Breast epithelium (tissue), 4 donors: ENCODE results near the gene DNAH17. TPM values are rescaled to one million over a fixed set of nuclear protein-coding genes. Genes with fewer than 3 reads are reported as not detected.

Source experiments
- DNase-seq, 2 donors: peaks; one replicate each; pipeline ENCODE4 v3.0.0-alpha.2; 2019; ENCODE audit warnings: low spot score in 2 of 2
- H3K27ac ChIP-seq, 2 donors: fragments of 200-600 bp; sonication (generic) in 1 of 2; one replicate each; pipeline ENCODE4 v1.5.1; 2016 to 2019; ENCODE audit warnings: mild to moderate bottlenecking in 1 of 2
- H3K27me3 ChIP-seq, 2 donors: fragments of 200-600 bp; sonication (generic) in 1 of 2; one replicate each; pipeline versions ENCODE4 v1.5.1 to v1.6.0; 2017 to 2019; ENCODE audit warnings: control low read depth in 1 of 2, mild to moderate bottlenecking in 1 of 2
- H3K36me3 ChIP-seq: fragments of 200-600 bp; one replicate; pipeline ENCODE4 v1.5.1; 2019
- H3K4me1 ChIP-seq, 2 donors: fragments of 200-600 bp; sonication (generic); one replicate each; pipeline ENCODE4 v1.5.1; 2016 to 2019; ENCODE audit warnings: control low read depth in 1 of 2
- H3K4me3 ChIP-seq, 3 donors: fragments of 200-600 bp; sonication (generic); 1 replicate in 2 of 3; 2 replicates in 1 of 3; pipeline ENCODE4 v1.5.1; 2016 to 2019; ENCODE audit warnings: mild to moderate bottlenecking in 3 of 3, moderate library complexity in 2 of 3
- H3K9me3 ChIP-seq, 2 donors: fragments of 200-600 bp; sonication (generic) in 1 of 2; one replicate each; pipeline ENCODE4 v1.5.1; 2016 to 2019; ENCODE audit warnings: control low read depth in 1 of 2
- POLR2A ChIP-seq: fragments of 450-650 bp; IDR thresholded peaks from one replicate; pipeline ENCODE4 v1.6.1; 2016; ENCODE audit warnings: antibody characterized with exemption, mild to moderate bottlenecking, moderate library complexity
- POLR2AphosphoS5 ChIP-seq, 3 donors: sonication (generic); formaldehyde crosslinking; IDR thresholded peaks; one replicate each; pipeline ENCODE4 v1.6.1; 2017; ENCODE audit warnings: antibody characterized with exemption in 3 of 3
- intact Hi-C: fragments of 100-400 bp; cut with DNase I; formaldehyde crosslinking; loops from one replicate; pipeline ENCODE4 v1.15.1; 2023; ENCODE audit warnings: low total_unique reads
- total RNA-seq, 3 donors: library from RNA; depleted of rRNA; stranded (reverse); fragments of >200 nt; gene quantifications; one replicate each; pipeline ENCODE4 v1.1.0, GENCODE V29; 2016
- TF ChIP-seq, protein P1 (sequence below), 3 donors: fragments of 450-650 bp; IDR thresholded peaks; one replicate each; pipeline ENCODE4 v1.5.1; 2016 to 2017; ENCODE audit warnings: antibody characterized with exemption in 3 of 3, mild to moderate bottlenecking in 3 of 3, moderate library complexity in 3 of 3

DNAH17 gene
- total RNA-seq, 3 donors from 2014 or later: 0.15 to 0.33 TPM; not detected in 1

DNA sequence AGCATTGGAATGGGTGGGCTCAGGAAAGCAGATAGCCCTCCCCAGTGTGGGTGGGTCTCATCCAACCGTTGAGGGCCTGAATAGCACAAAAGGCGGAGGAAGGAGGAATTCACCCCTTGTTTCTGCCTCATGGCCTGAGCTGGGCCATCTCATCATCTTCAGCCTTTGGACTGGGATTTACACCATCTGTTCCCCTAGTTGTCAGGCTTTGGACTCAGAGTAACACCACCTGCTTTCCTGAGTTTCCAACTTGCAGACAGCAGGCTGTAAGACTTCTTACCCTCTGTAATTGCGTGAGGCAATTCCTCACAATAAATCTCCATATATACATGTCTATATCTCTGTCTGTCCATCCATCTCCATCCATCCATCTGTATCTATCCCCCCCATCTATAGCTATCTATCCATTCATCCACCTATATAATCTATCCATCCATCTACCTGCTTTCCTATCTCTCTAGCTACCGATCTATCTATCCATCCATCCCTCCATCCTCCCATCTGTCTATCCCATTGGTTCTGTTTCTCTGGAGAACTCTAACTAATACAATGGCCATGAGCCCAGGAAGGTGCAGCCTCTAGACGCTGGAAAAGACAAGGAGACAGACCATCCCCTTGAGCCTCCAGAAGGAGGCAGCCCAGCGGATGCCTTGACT lies 21.3 kb downstream of the DNAH17 start:
- TF ChIP-seq, protein P1, sequence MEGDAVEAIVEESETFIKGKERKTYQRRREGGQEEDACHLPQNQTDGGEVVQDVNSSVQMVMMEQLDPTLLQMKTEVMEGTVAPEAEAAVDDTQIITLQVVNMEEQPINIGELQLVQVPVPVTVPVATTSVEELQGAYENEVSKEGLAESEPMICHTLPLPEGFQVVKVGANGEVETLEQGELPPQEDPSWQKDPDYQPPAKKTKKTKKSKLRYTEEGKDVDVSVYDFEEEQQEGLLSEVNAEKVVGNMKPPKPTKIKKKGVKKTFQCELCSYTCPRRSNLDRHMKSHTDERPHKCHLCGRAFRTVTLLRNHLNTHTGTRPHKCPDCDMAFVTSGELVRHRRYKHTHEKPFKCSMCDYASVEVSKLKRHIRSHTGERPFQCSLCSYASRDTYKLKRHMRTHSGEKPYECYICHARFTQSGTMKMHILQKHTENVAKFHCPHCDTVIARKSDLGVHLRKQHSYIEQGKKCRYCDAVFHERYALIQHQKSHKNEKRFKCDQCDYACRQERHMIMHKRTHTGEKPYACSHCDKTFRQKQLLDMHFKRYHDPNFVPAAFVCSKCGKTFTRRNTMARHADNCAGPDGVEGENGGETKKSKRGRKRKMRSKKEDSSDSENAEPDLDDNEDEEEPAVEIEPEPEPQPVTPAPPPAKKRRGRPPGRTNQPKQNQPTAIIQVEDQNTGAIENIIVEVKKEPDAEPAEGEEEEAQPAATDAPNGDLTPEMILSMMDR (IDR thresholded peaks at IDR 0.05): no peak
- TF ChIP-seq POLR2AphosphoS5 (IDR thresholded peaks at IDR 0.05) (no peak), POLR2A (no peak)
- Histone ChIP-seq H3K4me1 (no peaks in the 10 kb centered on the region), H3K36me3 (no peaks in the 10 kb centered on the region), H3K4me3 (no peak overlapping the region), H3K27ac (no peak overlapping the region), H3K9me3 (no peaks in the 10 kb centered on the region), H3K27me3 (peaks cover 0 to 8% of the 10 kb centered on the region in 2 donors)
- no peak for DNase-seq
- intact Hi-C loops: loop anchor here (10.0 kb wide), 1 partner anchor 1661 kb away; no protein-coding TSS in a partner anchor

DNA sequence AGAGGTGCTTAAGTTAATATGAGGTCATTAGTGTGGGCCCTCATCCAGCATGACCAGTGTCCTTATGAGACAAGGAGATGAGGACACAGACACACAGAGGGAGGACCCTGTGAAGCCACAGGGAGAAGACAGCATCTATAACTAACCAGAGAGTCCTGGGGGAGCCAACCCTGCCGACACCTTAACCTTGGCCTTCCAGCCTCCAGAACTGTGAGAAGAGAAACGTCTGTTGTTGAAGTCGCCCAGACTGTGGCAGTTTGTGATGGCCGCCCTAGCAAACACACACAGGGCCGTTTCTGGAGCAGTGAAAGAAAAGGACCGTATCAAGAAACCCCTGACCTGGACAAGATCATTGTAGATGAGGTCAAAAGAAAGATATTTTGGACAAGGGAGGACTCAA lies 26.7 kb downstream of the DNAH17 start:
- intact Hi-C loops: loop anchor here (10.0 kb wide), 1 partner anchor 1656 kb away; no protein-coding TSS in a partner anchor

DNA sequence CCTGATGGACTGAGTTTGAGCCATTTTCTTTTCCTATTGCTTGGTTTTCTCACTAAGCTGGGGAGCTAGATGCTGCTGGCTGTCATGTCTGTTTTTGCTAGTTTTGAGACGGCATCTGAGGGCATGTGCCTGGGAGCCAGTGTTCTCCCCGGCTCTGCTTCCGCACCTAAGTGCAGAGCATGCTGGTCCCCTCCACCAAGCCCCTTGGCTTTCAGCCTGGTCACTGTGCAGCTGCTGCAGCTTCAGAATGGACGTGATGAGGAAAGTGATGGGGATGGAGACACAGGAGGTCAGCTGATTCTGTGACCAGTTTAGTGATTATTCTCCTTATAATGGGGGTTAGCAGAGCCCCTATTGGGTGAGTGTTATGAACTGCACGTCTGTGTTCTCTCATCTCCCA lies 28.5 kb downstream of the DNAH17 start:
- Histone ChIP-seq H3K36me3 (no peaks in the 10 kb centered on the region), H3K27ac (no peak overlapping the region), H3K4me1 (no peaks in the 10 kb centered on the region), H3K4me3 (no peak overlapping the region), H3K9me3 (no peaks in the 10 kb centered on the region), H3K27me3 (no peaks in the 10 kb centered on the region)
- no peak for DNase-seq
- TF ChIP-seq POLR2A: no peak
- TF ChIP-seq, protein P1 (IDR thresholded peaks at IDR 0.05): no peak
- TF ChIP-seq POLR2AphosphoS5 (IDR thresholded peaks at IDR 0.05): no peak
- intact Hi-C loops: loop anchor here (1.0 kb wide), 1 partner anchor 22 kb away; no protein-coding TSS in a partner anchor

More for the DNA sequence above, 26.7 kb downstream of the DNAH17 start:
- Histone ChIP-seq H3K4me1 (no peaks in the 10 kb centered on the region), H3K36me3 (no peaks in the 10 kb centered on the region), H3K4me3 (no peak overlapping the region), H3K9me3 (no peaks in the 10 kb centered on the region), H3K27me3 (no peaks in the 10 kb centered on the region), H3K27ac (no peak overlapping the region)
- no peak for DNase-seq
- no peak for TF ChIP-seq POLR2AphosphoS5 (IDR thresholded peaks at IDR 0.05)

DNA sequence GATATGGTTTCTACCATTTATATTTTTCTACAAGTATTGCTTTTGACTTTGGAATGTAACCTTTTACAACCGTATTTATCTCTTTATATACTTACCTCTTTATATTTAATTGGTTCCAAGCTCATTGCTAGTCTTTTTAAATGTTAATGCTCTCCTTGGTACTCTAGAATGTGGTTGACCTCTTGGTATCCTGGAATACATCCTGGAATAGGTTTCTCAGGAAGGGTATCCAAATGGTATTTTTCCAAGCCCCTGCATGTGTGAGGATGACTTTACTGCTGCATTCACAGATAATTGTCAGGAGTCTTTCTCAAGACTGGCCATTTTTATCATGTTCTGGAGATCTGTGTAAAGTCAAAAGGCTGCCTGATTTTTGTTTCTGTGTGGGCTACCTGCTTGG lies 30.2 kb downstream of the DNAH17 start:
- H3K4me3 ChIP-seq: no peak overlapping the region
- intact Hi-C loops: no loop called here
- no peaks in the 10 kb centered on the region for H3K4me1 ChIP-seq
- H3K36me3 ChIP-seq: no peaks in the 10 kb centered on the region
- H3K9me3 ChIP-seq: no peaks in the 10 kb centered on the region
- no peak overlapping the region for H3K27ac ChIP-seq
- DNase-seq: no peak
- no peaks in the 10 kb centered on the region for H3K27me3 ChIP-seq
- no peak for TF ChIP-seq POLR2A
- TF ChIP-seq, protein P1 (IDR thresholded peaks at IDR 0.05): no peak
- no peak for TF ChIP-seq POLR2AphosphoS5 (IDR thresholded peaks at IDR 0.05)

DNA sequence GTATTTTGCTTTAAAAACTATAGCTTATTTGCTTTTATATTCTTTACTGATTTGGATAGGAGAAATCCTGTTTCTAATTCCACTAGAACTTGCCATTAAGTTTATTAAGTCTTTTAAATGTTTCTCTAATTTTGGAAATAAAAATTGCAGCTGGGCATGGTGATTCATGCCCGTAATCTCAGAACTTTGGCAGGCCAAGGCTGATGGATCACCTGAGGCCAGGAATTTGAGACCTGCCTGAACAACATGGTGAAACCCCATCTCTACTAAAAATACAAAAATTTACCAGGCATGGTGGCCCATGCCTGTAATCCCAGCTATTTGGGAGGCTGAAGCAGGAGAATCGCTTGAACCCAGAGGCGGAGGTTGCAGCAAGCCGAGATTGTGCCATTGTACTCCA lies 30.7 kb downstream of the DNAH17 start:
- Histone ChIP-seq H3K9me3 (no peaks in the 10 kb centered on the region), H3K4me3 (no peak overlapping the region), H3K36me3 (no peaks in the 10 kb centered on the region), H3K27ac (no peak overlapping the region), H3K4me1 (no peaks in the 10 kb centered on the region), H3K27me3 (no peaks in the 10 kb centered on the region)
- intact Hi-C loops: no loop called here
- DNase-seq: no peak
- TF ChIP-seq, protein P1 (IDR thresholded peaks at IDR 0.05): no peak
- TF ChIP-seq POLR2AphosphoS5 (IDR thresholded peaks at IDR 0.05): no peak
- no peak for TF ChIP-seq POLR2A
